ENCODE data around the gene TMC1. TPM values are rescaled to one million over a fixed set of nuclear protein-coding genes. Genes with fewer than 3 reads are reported as not detected.
A peak's percentile ranks its signal among the peaks of the same experiment; 100 is the strongest.

The TMC1 gene
- polyA plus RNA-seq, 2 of the 4 experiments (the other 2 are of a cell fraction), result 0.12 to 0.17 TPM

DNA sequence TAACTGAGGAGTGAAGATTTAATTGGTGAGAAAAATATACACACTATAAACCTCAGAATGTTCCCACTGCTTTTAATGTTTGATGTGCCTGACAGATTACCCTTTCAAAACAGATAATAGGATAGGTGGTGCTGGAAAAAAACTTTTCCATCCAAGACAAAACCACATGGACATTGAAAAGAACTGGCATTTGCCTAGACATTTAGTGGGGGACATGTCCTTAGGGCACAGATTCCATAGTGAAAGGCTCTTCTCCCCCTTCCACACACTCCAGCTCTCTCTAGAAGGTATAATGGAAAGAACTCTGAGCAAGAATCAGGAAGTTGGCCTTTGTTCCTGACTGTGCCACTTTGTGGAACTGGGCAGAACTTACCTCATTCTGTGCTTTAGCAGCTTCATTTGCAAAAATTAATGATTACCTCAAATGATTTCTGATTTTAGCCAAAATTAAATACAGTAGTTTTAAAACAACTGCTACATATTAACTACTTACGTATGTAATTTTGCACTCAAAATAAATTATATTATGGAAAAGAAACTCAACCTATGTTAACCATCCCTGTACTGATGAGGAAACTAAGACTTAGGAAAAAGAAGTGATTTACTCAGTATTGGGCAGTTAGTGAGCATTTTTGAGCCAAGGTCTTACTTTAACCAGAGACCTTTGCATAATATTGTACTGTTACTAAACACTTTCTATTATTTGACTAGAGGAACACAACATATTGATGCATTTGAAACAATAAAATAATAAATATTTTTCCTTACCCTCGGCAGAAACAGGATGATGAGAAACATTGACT lies 43.3 kb downstream of the TMC1 start:
- ChIA-PET CTCF (interaction anchor here (0.9 to 2.2 kb wide), 2 partner anchors 8 to 12 kb away, joined by 3 to 6 read pairs; no protein-coding TSS in a partner anchor), POLR2A (no interaction called here)
- WGBS (ENCODE audit: missing lambda C conversion rate), result 68% methylated on average over 2 of the region's 2 CpGs

DNA sequence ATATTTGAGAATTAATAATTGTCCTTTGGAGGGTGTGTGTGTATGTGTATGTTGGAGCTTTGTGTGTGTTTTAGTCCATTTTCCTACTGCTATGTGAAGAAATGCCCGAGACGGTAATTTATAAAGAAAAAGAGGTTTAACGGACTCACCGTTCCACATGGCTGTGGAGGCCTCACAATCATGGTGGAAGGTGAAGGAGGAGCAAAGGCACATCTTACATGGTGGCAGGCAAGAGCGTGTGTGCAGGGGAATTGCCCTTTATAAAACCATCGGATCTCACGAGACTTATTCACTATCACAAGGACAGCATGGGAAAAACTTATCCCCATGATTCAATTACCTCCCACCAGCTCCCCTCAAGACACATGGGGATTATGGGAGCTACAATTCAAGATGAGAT lies 44.1 kb downstream of the TMC1 start:
- CTCF ChIA-PET, result interaction anchor here (2.2 kb wide), 1 partner anchor 11 kb away, joined by 6 read pairs; no protein-coding TSS in a partner anchor
- POLR2A ChIA-PET, result no interaction called here
- FAIRE-seq (no peak), ATAC-seq (no peak), DNase-seq (ENCODE audit: low read depth in 1 of 2, low spot score in 1 of 2) (no peak)
- Histone ChIP-seq H3K4me2 (no peak overlapping the region), H3K9me3 (no peaks in the 10 kb centered on the region), H3K4me1 (peaks cover 12% of the 10 kb centered on the region), H3K4me3 (no peak overlapping the region), H3K27ac (no peak overlapping the region; a peak in 1 of 6 replicates)
- 94% methylated on average over 7 of the region's 7 CpGs for WGBS (ENCODE audit: missing lambda C conversion rate)
- TF ChIP-seq, protein P1, sequence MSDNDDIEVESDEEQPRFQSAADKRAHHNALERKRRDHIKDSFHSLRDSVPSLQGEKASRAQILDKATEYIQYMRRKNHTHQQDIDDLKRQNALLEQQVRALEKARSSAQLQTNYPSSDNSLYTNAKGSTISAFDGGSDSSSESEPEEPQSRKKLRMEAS (IDR thresholded peaks at IDR 0.05), result no peak
- TF ChIP-seq ZC3H11A (IDR thresholded peaks at IDR 0.05) (no peak), ESRRA (IDR thresholded peaks at IDR 0.05; ENCODE audit: borderline replicate concordance, low read length) (no peak), CBX8 (IDR thresholded peaks at IDR 0.05) (no peak), GATA3 (IDR thresholded peaks at IDR 0.05; ENCODE audit: borderline replicate concordance) (no peak), MYC (IDR thresholded peaks at IDR 0.05; ENCODE audit: borderline replicate concordance, low read length) (no peak), MAFK (IDR thresholded peaks at IDR 0.05; ENCODE audit: partially characterized antibody) (no peak), EHMT2 (IDR thresholded peaks at IDR 0.05; ENCODE audit: low read depth) (no peak)

More for the DNA sequence above, 43.3 kb downstream of the TMC1 start:
- Histone ChIP-seq H3K4me1 (peaks cover 12% of the 10 kb centered on the region), H3K9me3 (no peaks in the 10 kb centered on the region), H3K27ac (peak overlapping the region; percentile 32 to 69; a peak in 5 of 6 replicates), H3K4me3 (no peak overlapping the region), H3K4me2 (no peak overlapping the region)
- no peak for DNase-seq (ENCODE audit: low read depth in 1 of 2, low spot score in 1 of 2)
- TF ChIP-seq, protein P2, sequence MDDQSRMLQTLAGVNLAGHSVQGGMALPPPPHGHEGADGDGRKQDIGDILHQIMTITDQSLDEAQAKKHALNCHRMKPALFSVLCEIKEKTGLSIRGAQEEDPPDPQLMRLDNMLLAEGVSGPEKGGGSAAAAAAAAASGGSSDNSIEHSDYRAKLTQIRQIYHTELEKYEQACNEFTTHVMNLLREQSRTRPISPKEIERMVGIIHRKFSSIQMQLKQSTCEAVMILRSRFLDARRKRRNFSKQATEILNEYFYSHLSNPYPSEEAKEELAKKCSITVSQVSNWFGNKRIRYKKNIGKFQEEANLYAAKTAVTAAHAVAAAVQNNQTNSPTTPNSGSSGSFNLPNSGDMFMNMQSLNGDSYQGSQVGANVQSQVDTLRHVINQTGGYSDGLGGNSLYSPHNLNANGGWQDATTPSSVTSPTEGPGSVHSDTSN (IDR thresholded peaks at IDR 0.05), result no peak
- TF ChIP-seq CHD4 (IDR thresholded peaks at IDR 0.05; ENCODE audit: borderline replicate concordance), result no peak
- TF ChIP-seq, protein P3, sequence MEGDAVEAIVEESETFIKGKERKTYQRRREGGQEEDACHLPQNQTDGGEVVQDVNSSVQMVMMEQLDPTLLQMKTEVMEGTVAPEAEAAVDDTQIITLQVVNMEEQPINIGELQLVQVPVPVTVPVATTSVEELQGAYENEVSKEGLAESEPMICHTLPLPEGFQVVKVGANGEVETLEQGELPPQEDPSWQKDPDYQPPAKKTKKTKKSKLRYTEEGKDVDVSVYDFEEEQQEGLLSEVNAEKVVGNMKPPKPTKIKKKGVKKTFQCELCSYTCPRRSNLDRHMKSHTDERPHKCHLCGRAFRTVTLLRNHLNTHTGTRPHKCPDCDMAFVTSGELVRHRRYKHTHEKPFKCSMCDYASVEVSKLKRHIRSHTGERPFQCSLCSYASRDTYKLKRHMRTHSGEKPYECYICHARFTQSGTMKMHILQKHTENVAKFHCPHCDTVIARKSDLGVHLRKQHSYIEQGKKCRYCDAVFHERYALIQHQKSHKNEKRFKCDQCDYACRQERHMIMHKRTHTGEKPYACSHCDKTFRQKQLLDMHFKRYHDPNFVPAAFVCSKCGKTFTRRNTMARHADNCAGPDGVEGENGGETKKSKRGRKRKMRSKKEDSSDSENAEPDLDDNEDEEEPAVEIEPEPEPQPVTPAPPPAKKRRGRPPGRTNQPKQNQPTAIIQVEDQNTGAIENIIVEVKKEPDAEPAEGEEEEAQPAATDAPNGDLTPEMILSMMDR (IDR thresholded peaks at IDR 0.05), result no peak
- TF ChIP-seq HEYL (CRISPR knock-in tag; IDR thresholded peaks at IDR 0.05), result no peak
- no peak for TF ChIP-seq RCOR1 (IDR thresholded peaks at IDR 0.05; ENCODE audit: low read depth, low read length)
- TF ChIP-seq POLR2AphosphoS2 (conservative IDR thresholded peaks at IDR 0.05; ENCODE audit: low read length), result no peak
- TF ChIP-seq HOXA7 (CRISPR knock-in tag; IDR thresholded peaks at IDR 0.05), result no peak
- TF ChIP-seq, protein P4, sequence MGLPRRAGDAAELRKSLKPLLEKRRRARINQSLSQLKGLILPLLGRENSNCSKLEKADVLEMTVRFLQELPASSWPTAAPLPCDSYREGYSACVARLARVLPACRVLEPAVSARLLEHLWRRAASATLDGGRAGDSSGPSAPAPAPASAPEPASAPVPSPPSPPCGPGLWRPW (IDR thresholded peaks at IDR 0.05), result no peak
- no peak for TF ChIP-seq HDAC2 (IDR thresholded peaks at IDR 0.05)
- no peak for TF ChIP-seq SMC3 (IDR thresholded peaks at IDR 0.05)
- no peak for TF ChIP-seq NPAS2 (CRISPR knock-in tag; IDR thresholded peaks at IDR 0.05; ENCODE audit: borderline replicate concordance)
- no peak for TF ChIP-seq FOSB (CRISPR knock-in tag; IDR thresholded peaks at IDR 0.05)
- TF ChIP-seq MAFK (IDR thresholded peaks at IDR 0.05; ENCODE audit: partially characterized antibody), result no peak
- TF ChIP-seq TFCP2L1 (CRISPR knock-in tag; IDR thresholded peaks at IDR 0.05), result no peak
- no peak for TF ChIP-seq FOXS1 (CRISPR knock-in tag; IDR thresholded peaks at IDR 0.05)
- no peak for TF ChIP-seq CEBPB (IDR thresholded peaks at IDR 0.05)
- no peak for TF ChIP-seq FOSL2 (IDR thresholded peaks at IDR 0.05)
- no peak for TF ChIP-seq FOSL2 (CRISPR knock-in tag; IDR thresholded peaks at IDR 0.05)
- no peak for TF ChIP-seq RARB (CRISPR knock-in tag; IDR thresholded peaks at IDR 0.05)
- TF ChIP-seq BHLHE40 (IDR thresholded peaks at IDR 0.05; ENCODE audit: low read depth, low read length), result no peak
- TF ChIP-seq CBX2 (IDR thresholded peaks at IDR 0.05; ENCODE audit: borderline replicate concordance, low read depth), result no peak
- FAIRE-seq, result peak; percentile 7
- ATAC-seq, result peak in 1 of 2 experiments; percentile 44; a peak in 2 of 6 replicates

All from A549 (cell line).